Measurements from ENCODE around the gene RMRP. TPM values are rescaled to one million over a fixed set of nuclear protein-coding genes. Genes with fewer than 3 reads are reported as not detected.

Gene RMRP
- total RNA-seq, 2 donors from 2014 or later = 17,917 to 26,785 TPM

DNA sequence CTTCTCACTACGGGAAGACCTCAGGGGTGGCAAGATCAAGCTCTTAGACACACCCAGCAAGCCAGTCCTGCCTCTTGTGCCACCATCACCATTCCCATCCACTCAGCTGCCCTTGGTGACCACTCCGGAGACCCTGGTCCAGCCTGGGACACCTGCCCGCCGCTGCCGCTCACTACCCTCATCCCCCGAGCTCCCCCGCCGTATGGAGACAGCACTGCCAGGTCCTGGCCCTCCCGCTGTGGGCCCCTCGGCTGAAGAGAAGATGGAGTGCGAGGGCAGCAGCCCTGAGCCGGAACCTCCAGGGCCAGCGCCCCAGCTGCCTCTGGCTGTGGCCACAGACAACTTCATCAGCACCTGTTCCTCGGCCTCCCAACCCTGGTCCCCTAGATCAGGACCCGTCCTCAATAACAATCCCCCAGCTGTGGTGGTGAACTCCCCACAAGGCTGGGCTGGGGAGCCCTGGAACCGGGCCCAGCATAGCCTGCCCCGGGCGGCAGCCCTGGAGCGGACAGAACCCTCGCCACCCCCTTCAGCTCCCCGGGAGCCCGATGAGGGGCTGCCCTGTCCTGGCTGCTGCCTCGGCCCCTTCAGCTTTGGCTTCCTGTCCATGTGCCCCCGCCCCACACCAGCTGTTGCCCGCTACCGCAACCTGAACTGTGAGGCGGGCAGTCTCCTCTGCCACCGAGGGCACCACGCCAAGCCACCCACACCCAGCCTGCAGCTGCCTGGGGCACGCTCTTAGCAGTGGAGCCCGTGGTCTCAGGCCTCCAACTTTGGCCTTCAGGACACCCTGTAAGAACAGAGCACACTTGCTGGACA, 48.6 kb downstream of the RMRP start:
- DNase-seq = no peak
- H3K9me3 ChIP-seq = no peaks in the 10 kb centered on the region
- no peaks in the 10 kb centered on the region for H3K27me3 ChIP-seq
- no peaks in the 10 kb centered on the region for H3K36me3 ChIP-seq
- H3K9ac ChIP-seq (ENCODE audit: low read depth in 2 of 2, low read length in 2 of 2) = no peak overlapping the region
- TF ChIP-seq, protein P1, sequence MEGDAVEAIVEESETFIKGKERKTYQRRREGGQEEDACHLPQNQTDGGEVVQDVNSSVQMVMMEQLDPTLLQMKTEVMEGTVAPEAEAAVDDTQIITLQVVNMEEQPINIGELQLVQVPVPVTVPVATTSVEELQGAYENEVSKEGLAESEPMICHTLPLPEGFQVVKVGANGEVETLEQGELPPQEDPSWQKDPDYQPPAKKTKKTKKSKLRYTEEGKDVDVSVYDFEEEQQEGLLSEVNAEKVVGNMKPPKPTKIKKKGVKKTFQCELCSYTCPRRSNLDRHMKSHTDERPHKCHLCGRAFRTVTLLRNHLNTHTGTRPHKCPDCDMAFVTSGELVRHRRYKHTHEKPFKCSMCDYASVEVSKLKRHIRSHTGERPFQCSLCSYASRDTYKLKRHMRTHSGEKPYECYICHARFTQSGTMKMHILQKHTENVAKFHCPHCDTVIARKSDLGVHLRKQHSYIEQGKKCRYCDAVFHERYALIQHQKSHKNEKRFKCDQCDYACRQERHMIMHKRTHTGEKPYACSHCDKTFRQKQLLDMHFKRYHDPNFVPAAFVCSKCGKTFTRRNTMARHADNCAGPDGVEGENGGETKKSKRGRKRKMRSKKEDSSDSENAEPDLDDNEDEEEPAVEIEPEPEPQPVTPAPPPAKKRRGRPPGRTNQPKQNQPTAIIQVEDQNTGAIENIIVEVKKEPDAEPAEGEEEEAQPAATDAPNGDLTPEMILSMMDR (IDR thresholded peaks at IDR 0.05) = no peak
- H3K4me1 ChIP-seq = no peaks in the 10 kb centered on the region
- no peak overlapping the region for H3K27ac ChIP-seq
- intact Hi-C loops (cut with DNase I) = no loop called here
- no peak overlapping the region for H3K4me3 ChIP-seq

DNA sequence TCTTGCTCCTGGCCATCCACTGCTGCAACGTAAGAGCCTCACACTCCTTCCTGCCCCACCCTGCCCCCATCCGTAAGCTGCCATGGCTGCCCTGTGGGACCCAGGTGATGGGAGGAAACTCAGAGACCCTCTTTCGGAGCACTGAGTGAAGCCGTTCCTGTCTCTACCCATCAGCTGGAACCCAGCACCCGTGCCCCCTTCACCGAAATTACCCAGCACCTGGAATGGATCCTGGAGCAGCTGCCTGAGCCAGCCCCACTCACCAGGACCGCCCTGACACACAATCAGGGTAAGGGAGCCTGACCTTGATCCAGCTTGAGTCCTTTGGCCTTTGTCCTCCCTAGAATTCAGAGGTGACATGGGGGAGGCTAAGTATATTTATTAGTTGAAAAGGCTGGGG, 49.6 kb downstream of the RMRP start:
- Histone ChIP-seq H3K9me3 (no peaks in the 10 kb centered on the region), H3K4me1 (peaks cover 5% of the 10 kb centered on the region), H3K9ac (ENCODE audit: low read depth in 2 of 2, low read length in 2 of 2) (no peak overlapping the region), H3K36me3 (no peaks in the 10 kb centered on the region), H3K27ac (no peak overlapping the region), H3K4me3 (no peak overlapping the region), H3K27me3 (no peaks in the 10 kb centered on the region)
- DNase-seq = no peak
- TF ChIP-seq, protein P1 (IDR thresholded peaks at IDR 0.05) = no peak
- intact Hi-C loops (cut with DNase I) = no loop called here

Small RNA genes within 50 kb of the gene (microRNA-seq; reads per million reads assigned to microRNA genes)
- not detected for gene MIR4667

Other genes starting within 250 kb of the RMRP start
- 1 to 10 TPM; 4.7 to 8.6 TPM for gene RUSC2, start 167.9 kb downstream of the RMRP start, total RNA-seq
- 10 to 100 TPM; 34.3 to 41.1 TPM for gene TESK1, start 52.8 kb downstream of the RMRP start, total RNA-seq
- gene CD72, start 39.6 kb downstream of the RMRP start, total RNA-seq = 1 to 10 TPM in 1 of 2 donors, under 1 TPM in 1; 0.69 to 2.7 TPM
- 1 to 10 TPM in 1 of 2 donors, under 1 TPM in 1; 0.67 to 1.0 TPM for gene SIT1, start 7.1 kb downstream of the RMRP start, total RNA-seq
- 10 to 100 TPM; 19.4 to 38.3 TPM for gene CCDC107, start 273 bp upstream of the RMRP start, total RNA-seq
- gene ARHGEF39, start 7.2 kb upstream of the RMRP start, total RNA-seq = 10 to 100 TPM in 1 of 2 donors, 1 to 10 TPM in 1; 7.3 to 34.0 TPM
- 1 to 10 TPM; 1.8 to 5.9 TPM for gene CA9, start 15.9 kb upstream of the RMRP start, total RNA-seq
- 100 to 1,000 TPM in 1 of 2 donors, 10 to 100 TPM in 1; 29.8 to 321 TPM for gene TPM2, start 31.9 kb upstream of the RMRP start, total RNA-seq
- 100 to 1,000 TPM; 177 to 196 TPM for gene TLN1, start 74.2 kb upstream of the RMRP start, total RNA-seq
- 10 to 100 TPM; 47.9 to 50.8 TPM for gene CREB3, start 74.6 kb upstream of the RMRP start, total RNA-seq
- gene GBA2, start 91.2 kb upstream of the RMRP start, total RNA-seq = 100 to 1,000 TPM; 127 to 157 TPM
- 10 to 100 TPM; 52.0 to 53.9 TPM for gene RGP1, start 91.3 kb upstream of the RMRP start, total RNA-seq
- gene MSMP, start 96.3 kb upstream of the RMRP start, total RNA-seq = 1 to 10 TPM in 1 of 2 donors, not detected in 1; 2.1 TPM
- 1 to 10 TPM; 7.0 to 9.7 TPM for gene NPR2, start 133.6 kb upstream of the RMRP start, total RNA-seq
- under 1 TPM; 0.58 to 0.82 TPM for gene SPAG8, start 154.2 kb upstream of the RMRP start, total RNA-seq
- 10 to 100 TPM; 49.5 to 64.5 TPM for gene HINT2, start 157.0 kb upstream of the RMRP start, total RNA-seq
- gene FAM221B, start 170.7 kb upstream of the RMRP start, total RNA-seq = under 1 TPM in 1 of 2 donors, not detected in 1; 0.05 TPM
- 10 to 100 TPM; 15.1 to 17.6 TPM for gene TMEM8B, start 171.2 kb upstream of the RMRP start, total RNA-seq
- gene OR13J1, start 212.4 kb upstream of the RMRP start, total RNA-seq = not detected
- 10 to 100 TPM; 43.1 to 65.0 TPM for gene HRCT1, start 248.2 kb upstream of the RMRP start, total RNA-seq